NCI-H1417 (cell line): Measurements from ENCODE around the gene NSUN6.
"Not testable (repeated sequence)": the region's sequence is repeated elsewhere in the genome, so short reads cannot be mapped to it uniquely, and the experiment has no call there.

Source experiments
- DNase-seq, 3 experiments: peaks; one replicate each; lab custom pipeline; 2025; lab: John Stamatoyannopoulos, UW

The NSUN6 gene

GRCh38 chr10:18659819-18660535, 8.6 kb upstream of the NSUN6 start:
- peak; percentile 21 to 75 (median 47) for DNase-seq

GRCh38 chr10:18659125-18659818, 7.9 kb upstream of the NSUN6 start, which contains the start of gene ARL5B:
TSS of gene ARL5B (plus strand) at chr10:18659431. CDS start at chr10:18659638, 207 bp downstream.
- DNase-seq, result peak; percentile 87 to 95 (median 88)

GRCh38 chr10:18658271-18659124, 7.1 kb upstream of the NSUN6 start:
- DNase-seq, result peak in 1 of 3 experiments; percentile 10

DNA sequence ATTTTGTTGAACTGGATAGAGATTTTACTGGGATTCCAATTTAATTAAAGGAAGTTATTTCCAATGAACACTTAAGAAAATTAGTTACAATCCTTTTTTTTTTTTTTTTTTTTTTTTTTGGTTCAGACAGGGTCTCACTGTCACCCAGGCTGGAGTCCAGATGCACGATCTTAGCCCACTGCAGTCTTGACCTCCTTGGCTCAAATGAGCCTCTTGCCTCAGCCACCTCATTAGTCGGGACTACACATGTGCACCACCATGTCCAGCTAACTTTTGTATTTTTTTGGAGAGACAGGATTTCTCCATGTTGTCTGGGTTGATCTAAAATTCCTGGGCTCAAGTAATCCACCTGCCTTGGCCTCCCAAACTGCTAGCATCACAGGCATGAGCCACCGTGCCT, 5.3 kb upstream of the NSUN6 start:
- no peak for DNase-seq

GRCh38 chr10:18653112-18653511, 1.7 kb upstream of the NSUN6 start:
- no peak for DNase-seq

GRCh38 chr10:18650404-18650997, 886 bp downstream of the NSUN6 start:
- DNase-seq, result peak in 1 of 3 experiments; percentile 28

GRCh38 chr10:18649364-18649959, 1.9 kb downstream of the NSUN6 start:
- DNase-seq, result no peak

DNA sequence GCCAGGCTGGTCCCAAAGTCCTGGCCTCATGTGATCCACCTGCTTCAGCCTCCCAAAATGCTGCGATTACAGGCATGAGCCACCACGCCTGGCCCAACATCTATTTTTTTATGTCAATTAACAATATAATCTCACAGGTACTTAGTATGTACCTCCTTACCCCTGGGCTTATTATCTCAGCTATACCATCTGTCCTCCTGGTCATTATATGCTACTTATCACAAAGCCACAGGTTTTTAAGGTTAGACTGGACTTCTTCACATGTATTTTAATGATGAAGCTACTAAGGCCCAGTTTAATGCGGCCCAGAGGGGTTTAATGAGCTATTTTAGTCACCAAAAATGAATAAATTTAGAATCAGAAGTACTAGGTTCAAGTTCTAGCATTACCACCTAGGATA, 3.4 kb downstream of the NSUN6 start:
- no peak for DNase-seq

GRCh38 chr10:18647151-18647550, 4.2 kb downstream of the NSUN6 start:
- DNase-seq, result no peak

DNA sequence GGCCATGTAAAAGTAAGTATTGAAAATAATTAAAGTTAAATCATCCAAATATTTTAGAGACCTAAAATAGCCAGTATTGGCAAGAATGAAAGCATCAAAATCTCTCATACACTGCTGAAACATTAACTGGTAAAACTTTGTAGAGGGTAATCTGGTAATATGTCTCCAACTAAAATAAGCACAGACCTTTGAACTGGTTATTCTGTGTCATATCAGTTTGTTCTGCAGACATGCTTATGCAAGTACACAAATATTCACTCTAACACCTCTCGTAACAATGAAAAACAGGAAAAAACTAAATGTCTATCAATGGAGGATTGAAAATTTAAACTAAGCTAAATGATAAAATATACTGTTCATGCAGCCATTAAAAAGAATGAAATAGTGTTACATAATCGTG, 11.7 kb downstream of the NSUN6 start:
- not testable (repeated sequence) for DNase-seq

GRCh38 chr10:18637400-18637799, 14.0 kb downstream of the NSUN6 start:
- DNase-seq, result not testable (repeated sequence)

GRCh38 chr10:18635995-18636394, 15.4 kb downstream of the NSUN6 start:
- DNase-seq, result no peak

DNA sequence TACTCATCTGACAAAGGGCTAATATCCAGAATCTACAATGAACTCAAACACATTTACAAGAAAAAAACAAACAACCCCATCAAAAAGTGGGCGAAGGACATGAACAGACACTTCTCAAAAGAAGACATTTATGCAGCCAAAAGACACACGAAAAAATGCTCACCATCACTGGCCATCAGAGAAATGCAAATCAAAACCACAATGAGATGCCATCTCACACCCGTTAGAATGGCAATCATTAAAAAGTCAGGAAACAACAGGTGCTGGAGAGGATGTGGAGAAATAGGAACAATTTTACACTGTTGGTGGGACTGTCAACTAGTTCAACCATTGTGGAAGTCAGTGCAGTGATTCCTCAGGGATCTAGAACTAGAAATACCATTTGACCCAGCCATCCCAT, 18.9 kb downstream of the NSUN6 start:
- DNase-seq, result not testable (repeated sequence)

- peak; percentile 46 to 85 (median 73) for DNase-seq
These were observed 23.9 kb downstream of the NSUN6 start for GRCh38 chr10:18627452-18628018.

- DNase-seq, result no peak
These were observed 25.5 kb downstream of the NSUN6 start for GRCh38 chr10:18625886-18626285.

DNA sequence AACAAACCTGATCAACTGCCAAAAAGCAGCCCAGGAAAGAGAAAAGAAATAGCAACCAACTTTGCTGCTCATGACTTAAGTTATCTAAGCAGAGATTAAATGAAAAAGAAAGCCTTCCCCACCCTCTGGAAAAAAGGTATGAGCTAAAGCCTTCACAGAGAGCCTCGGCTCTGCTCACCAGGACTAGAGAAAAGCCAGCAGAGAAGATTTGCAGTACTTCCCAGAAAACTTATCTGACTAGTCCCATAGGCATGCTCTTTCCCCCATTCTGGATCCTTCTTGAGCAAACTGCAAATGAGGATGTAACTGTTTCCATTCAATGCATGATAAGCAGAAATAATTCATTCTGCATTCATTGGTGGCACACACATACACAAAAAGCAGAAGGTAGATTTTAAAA, 27.7 kb downstream of the NSUN6 start:
- not testable (repeated sequence) for DNase-seq

GRCh38 chr10:18620856-18621255, 30.5 kb downstream of the NSUN6 start:
- no peak for DNase-seq

- peak in 1 of 3 experiments; percentile 39 for DNase-seq
These were observed 32.4 kb downstream of the NSUN6 start for GRCh38 chr10:18619016-18619415.

DNA sequence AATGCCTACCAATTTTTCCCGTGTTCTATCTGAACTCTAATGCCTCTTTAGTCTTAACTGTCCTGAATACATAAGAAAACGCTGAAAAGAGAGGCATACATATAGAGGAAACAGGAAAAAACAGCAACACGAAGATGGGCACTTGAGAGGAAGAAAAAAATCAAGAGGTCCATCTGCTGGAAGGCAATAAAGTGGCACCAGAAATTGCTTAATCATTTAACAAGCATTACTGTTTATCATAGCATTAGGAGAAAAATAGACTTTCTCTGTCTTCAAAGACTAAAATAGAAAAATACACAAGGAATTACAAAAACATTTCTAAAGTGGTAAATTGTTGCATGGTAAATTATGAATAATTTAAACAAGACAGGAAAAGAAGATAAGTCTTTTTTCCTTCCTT, 35.0 kb downstream of the NSUN6 start:
- peak in 1 of 3 experiments; percentile 1 for DNase-seq

GRCh38 chr10:18615618-18616017, 35.8 kb downstream of the NSUN6 start:
- no peak for DNase-seq

GRCh38 chr10:18611168-18611567, 40.2 kb downstream of the NSUN6 start:
- DNase-seq, result no peak
